Stimulated activated CD4-positive, alpha-beta T cell treated with anti-CD3 and anti-CD28 coated beads, Interleukin-4, amount 100 ng/mL, for 48 hours (primary cell): ENCODE data around the gene CD209.
A peak's percentile ranks its signal among the peaks of the same experiment; 100 is the strongest.

Source experiments
- DNase-seq, 2 donors: peaks; one replicate each; pipeline ENCODE4 v3.0.0-alpha.2; 2020; ENCODE audit warnings: low read depth in 2 of 2

Gene CD209

GRCh38 chr19:7705387-7706187, 41.7 kb downstream of the CD209 start:
- DNase-seq = peak; percentile 61 to 68

DNA sequence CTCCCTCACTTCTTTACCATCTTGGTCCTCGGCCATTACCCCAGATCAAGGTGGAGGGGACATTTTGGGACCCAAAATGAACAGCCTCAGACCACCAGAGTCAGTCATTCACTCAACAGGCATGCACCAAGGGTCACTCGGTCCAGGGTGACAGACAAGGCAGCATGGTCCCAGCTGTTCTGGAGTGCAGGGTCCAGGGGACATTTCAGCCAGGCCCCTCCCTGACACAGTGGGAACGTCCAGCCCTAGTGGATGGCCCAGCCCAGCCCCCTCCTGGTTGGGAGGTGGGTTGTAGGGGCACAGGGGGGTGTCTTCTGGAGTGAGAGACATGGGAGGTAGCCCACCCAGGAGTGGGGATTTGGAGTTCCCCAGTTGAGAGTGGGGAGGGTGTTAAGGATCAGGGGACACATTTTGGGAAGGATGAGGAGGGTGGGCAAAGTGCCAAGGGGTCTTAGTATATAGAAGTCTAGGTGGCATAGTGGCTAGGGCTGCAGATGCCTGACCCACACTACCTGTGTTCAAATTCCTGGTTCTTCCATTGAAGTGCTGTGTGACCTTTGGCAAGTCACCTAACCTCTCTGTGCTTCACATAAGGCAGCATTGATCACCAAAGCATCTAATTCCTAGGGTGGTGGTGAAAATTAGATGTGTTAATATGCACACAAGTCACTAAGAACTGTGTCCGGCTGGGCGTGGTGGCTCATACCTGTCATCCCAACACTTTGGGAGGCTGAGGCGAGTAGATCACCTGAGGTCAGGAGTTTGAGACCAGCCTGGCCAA, 42.9 kb downstream of the CD209 start:
- DNase-seq = no peak

GRCh38 chr19:7703332-7703731, 44.0 kb downstream of the CD209 start:
- DNase-seq = no peak

GRCh38 chr19:7701654-7702457, 45.5 kb downstream of the CD209 start, which contains the start of gene FCER2:
TSS of gene FCER2 (minus strand) at chr19:7702131. CDS start at chr19:7699760, 2,371 bp downstream.
- DNase-seq = no peak

GRCh38 chr19:7701049-7701653, 46.2 kb downstream of the CD209 start:
- no peak for DNase-seq

DNA sequence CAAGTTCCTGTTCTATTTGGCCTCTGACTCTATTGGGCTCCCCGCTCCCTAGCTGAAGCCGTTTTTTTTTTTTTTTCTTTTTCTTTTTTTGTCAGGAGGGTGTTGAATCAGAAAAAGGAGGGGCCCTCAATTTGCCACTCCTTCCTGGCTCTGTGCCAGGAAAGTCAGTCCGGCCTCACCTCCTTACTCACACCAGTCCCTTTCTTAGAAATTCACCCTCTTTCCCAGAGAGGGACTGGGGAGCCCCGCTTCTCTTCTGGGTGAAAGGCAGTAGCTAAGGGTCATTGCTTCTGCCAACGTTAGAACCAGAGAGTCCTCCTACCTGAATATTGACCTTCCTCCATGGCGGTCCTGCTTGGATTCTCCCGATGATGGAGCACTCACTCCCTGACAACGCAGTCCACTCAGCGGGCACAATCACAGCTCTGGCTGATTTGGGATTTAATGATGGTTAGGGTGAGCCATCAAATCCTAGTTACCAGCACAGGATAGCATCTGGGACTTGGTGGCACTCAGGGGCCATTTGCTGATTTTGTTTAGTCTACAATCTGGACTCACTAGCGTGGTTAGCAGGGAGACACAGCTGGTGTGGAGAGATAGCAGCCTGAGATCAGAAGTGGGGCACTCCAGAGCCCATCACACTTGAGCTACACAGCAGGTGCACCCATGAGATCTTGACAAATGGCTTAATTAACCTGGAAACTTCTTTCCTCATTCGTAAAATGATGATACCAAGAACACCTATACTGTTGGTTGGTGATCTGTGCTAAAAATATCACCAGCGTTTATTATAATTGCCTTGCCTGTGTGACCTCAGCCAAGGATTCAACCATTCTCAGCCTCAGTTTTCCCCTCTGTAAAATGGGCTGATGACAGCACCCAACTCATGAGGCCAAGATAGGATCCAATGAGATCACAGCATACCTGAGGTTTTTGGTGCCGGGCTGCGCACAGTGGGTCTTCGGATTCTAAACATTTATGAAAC, 47.6 kb downstream of the CD209 start:
- DNase-seq = peak in 1 of 2 donors; percentile 32

GRCh38 chr19:7699003-7699402, 48.3 kb downstream of the CD209 start:
- DNase-seq = no peak

- no peak for DNase-seq
These were observed 48.8 kb downstream of the CD209 start for GRCh38 chr19:7698583-7698982.

- DNase-seq = no peak
These were observed 49.5 kb downstream of the CD209 start for GRCh38 chr19:7697721-7698287.

- DNase-seq = no peak
These were observed 52.8 kb downstream of the CD209 start for GRCh38 chr19:7694499-7694898.

DNA sequence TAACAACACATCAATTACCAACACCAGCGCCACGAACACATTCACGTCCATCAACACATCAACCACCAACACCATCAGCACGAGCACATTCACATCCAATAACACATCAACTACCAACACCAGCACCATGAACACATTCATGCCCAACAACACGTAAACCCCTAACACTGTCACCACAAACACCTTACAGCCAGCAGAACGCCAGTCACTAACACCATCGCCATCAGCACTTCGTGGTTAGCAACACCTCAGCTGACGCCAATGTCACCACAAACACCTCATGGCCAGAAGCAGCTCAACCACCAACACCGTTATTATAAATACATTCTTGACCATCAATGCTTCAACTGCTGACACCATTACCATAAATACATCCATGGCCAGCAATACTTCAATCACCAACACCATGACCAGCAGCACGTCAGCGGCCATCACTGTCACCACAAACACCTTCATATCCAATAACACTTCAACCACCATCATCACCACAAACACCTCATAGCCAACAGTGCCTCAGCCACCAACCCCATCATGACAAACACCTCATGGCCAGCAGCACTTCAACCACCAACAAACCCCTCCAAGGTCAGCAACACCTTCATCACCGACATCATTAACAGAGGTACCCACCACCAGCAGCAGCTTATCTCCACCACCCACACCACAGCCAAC, 54.8 kb downstream of the CD209 start:
- DNase-seq = no peak

DNA sequence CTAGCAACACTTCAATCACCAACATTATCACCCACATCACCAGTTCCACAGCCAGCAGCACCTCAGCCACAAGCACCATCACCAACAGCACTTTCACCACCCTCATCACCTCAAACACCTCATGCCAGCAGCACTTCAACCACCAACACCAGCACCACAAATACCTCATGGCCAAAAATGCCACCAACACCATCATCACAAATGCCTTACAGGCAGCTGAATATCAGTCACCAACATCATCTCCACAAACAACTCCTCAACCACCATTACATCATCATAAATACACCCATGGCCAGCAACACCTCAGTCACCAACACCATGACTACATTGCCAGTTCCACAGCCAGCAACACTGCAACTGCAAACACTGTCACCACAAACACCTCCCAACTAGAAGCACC, 55.8 kb downstream of the CD209 start:
- no peak for DNase-seq

GRCh38 chr19:7690779-7691258, 56.5 kb downstream of the CD209 start:
- no peak for DNase-seq
